ENCODE data around the gene HTATSF1.
A peak's percentile ranks its signal among the peaks of the same experiment; 100 is the strongest.

HTATSF1 gene, protein sequence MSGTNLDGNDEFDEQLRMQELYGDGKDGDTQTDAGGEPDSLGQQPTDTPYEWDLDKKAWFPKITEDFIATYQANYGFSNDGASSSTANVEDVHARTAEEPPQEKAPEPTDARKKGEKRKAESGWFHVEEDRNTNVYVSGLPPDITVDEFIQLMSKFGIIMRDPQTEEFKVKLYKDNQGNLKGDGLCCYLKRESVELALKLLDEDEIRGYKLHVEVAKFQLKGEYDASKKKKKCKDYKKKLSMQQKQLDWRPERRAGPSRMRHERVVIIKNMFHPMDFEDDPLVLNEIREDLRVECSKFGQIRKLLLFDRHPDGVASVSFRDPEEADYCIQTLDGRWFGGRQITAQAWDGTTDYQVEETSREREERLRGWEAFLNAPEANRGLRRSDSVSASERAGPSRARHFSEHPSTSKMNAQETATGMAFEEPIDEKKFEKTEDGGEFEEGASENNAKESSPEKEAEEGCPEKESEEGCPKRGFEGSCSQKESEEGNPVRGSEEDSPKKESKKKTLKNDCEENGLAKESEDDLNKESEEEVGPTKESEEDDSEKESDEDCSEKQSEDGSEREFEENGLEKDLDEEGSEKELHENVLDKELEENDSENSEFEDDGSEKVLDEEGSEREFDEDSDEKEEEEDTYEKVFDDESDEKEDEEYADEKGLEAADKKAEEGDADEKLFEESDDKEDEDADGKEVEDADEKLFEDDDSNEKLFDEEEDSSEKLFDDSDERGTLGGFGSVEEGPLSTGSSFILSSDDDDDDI
- total RNA-seq: 82.9 to 90.9 reads per million in 2 donors

DNA sequence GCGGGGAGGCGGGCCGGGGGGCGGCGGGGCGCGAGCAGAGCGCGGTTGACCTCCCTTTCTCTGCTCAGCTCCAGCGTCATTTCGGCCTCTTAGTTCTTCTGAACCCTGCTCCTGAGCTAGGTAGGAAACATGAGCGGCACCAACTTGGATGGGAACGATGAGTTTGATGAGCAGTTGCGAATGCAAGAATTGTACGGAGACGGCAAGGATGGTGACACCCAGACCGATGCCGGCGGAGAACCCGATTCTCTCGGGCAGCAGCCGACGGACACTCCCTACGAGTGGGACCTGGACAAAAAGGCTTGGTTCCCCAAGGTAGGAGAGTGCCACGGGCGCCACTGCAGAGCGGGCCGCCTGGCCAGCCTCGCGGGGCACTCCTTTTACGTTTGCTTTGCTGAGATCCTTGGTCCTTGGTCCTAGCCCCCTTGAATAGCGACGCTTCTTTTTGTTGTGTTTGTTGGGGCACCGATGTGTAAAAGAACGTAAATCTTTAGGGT, at the start of gene HTATSF1:
TSS of gene HTATSF1 (plus strand) at position 37 of the 497 bp plus-strand sequence. CDS start at position 130, 93 bp downstream.
- no peak for DNase-seq

DNA sequence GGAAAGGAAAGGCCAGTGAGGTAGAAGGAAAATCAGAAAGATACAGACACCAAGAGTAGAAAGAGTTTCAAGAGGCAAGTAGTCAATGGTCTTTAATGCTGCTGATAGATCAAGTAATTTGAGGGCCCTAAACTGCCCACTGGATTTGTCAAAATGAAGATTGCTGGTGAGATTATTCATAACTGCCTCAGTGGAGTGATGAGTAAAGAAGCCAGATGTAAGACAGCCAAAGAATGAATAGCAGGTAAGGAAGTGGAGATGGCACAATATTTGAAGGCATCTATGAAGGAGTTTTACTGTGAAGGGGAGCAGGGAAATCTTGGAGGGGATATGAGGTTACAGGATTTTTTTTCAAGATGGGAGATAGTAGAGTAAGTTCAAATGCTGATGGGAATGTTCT, 49.4 kb upstream of the HTATSF1 start:
- DNase-seq: no peak

DNA sequence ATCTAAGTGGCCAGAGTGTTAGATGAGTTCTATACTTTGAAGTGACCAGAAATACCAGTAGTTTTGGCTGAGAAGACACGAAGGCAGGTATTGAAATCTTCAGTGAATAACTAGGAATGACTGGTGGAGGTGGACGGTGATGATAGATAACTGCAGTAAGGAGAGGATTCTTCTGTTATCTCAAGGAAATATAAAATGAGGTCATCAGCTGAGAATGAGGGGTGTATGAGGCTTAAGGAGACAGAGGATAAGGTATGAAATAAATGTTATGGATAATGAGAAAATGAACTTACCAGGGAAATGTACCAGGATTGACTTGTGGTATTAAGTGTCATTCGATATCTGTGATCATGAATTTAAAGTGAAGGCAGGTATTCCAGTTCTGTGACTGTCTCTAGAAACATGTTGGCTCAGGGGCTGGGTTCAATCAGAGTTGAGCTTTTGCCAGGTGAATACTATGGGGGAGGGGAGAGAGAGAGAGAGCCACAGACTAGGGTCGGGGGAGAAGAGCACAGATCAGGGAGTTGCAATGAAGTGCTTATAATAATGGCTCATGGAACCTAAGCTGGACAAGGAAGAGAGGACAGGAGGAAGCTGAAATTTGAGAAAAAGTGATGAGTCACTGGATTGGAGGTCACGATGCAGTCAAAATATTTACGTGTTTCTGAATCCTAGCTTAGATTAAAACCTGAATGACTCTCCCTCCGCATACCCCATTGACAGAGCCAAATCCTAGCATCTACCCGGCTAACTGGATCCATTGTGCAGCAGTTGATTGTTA, 47.2 kb upstream of the HTATSF1 start:
- no peak for DNase-seq

DNA sequence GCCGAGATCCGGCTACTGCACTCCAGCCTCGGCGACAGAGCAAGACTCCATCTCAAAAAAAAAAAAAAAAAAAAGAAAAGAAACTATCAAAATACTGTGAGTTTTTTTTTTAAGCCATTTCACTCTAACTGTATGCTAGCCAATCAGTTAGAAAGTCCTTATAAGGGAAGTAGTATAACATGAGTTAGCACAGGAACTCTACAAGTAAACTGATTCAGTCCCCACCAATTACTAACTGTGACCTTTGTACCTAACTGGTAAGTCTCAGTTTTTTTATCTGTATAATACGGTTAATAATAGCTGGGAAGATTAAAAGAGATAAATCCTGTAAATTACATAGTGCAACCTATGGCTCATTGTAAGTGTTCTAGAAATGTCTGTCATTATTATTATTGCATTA, 44.8 kb upstream of the HTATSF1 start:
- no peak for DNase-seq

DNA sequence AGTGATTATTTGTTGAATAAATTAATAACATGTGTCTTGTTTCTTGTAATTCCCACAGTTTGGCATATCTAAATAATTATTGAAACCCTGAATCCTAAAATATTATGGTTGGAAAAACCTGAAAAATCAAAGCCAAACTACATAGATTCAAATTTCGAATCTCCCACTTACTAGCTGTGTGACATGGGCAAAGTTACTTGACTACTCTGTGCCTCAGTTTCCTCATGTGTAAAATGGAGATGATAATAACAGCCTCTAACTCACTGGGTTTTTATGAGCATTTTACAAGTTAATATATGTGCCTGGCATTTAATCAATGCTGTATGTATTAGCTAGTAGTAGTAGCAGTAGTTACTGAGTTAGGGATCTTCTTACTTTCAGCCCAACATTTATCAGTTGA, 44.3 kb upstream of the HTATSF1 start:
- no peak for DNase-seq

DNA sequence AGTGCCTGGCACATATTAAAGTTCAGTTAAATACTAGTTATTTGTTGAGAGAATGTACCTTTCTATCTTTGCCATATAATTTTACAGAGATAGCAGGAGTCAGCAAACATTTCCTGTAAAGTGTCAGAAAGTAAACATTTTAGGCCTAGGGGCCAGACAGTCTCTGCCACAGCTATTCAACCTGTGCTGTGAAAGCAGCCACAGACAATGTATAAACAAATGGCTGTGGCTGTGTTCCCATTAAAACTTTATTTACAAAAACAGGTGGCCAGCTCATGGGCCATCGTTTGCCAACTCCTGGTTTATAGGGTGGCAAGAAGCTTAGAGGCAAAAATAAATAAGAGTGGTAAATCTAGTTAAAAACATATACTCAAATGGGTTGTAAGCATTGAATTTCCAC, 43.6 kb upstream of the HTATSF1 start:
- no peak for DNase-seq

DNA sequence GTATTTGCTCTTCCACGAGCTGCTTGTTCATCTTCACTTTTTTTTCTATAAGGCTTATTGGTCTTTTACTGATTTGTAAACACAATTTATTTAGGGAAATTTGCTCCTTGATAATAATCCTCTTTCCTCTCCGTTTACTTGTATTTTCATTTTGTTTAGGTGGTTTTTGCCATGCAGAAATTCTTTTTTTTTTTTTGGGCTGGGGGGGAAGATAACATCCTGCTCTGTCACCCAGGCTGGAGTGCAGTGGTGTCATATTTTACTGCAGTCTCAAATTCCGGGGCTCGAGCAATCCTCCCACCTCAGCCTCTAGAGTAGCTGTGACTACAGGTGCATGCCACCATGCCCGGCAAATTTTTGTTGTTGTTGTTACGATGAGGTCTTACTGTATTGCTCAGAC, 41.3 kb upstream of the HTATSF1 start:
- DNase-seq: no peak

DNA sequence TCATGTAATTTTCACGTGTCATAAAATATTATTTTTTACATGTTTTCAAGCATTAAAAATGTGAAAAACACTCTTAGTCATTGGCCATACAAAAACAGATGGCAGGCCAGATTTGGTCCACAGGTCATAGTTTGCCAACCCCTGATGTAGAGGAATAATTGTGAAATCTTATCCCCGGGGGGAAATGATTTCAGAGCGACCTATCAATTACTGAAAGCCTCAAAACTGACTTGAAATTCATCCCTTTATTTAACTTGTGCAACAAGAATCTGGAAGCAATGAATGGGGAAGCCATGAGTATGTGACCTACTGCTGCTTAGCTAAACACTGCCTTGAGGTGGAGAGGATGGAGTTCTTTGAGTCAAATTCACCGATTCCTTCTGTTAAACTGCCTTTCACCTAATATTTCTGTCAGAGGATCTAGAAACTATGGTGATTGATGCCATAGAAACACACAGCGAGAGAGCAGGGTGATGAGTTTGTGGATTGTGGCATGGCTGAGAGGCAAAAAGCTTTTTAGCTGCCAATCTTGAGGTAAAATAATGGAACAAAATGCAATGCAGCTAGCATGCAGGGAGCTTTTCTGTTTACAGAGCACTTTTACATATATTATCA, 40.0 kb upstream of the HTATSF1 start:
- DNase-seq: no peak

DNA sequence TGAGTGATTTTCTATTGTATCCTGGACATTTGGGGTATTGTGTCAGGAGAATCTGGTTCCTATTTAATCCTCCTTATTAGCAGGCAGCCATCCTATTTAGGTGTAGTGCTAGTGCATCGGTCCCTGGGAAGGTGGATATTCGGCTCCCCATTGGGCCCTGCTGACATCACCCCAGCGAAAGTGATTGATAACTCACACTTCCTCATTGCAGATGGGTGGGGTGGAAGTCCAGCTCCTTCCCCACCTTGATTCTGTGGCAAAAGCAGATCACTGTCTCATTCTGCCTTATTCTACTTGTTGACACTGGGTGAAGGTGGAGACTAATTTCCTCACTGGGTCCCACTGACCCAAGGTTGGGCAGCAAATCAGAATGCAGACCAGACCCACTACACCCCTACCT, 32.8 kb upstream of the HTATSF1 start:
- DNase-seq: no peak

DNA sequence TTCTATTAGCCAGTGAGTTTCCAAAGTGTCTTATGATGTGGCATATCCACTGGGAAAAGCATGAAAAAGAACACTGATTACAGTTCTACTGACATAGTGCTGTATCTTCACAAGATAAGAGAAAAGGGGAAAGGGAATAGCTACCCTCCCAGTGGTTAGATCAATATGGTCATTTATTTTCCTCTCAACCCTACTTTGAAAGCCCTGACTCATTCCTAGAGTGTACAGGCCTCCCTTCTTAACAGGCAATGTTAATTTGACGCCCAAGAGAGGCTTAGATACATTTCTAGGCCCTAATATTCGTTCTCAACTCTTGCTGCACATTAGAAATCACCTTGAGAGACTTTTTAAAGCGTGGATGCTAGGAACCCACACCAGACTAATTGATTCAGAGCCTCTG, 30.1 kb upstream of the HTATSF1 start:
- DNase-seq: no peak

DNA sequence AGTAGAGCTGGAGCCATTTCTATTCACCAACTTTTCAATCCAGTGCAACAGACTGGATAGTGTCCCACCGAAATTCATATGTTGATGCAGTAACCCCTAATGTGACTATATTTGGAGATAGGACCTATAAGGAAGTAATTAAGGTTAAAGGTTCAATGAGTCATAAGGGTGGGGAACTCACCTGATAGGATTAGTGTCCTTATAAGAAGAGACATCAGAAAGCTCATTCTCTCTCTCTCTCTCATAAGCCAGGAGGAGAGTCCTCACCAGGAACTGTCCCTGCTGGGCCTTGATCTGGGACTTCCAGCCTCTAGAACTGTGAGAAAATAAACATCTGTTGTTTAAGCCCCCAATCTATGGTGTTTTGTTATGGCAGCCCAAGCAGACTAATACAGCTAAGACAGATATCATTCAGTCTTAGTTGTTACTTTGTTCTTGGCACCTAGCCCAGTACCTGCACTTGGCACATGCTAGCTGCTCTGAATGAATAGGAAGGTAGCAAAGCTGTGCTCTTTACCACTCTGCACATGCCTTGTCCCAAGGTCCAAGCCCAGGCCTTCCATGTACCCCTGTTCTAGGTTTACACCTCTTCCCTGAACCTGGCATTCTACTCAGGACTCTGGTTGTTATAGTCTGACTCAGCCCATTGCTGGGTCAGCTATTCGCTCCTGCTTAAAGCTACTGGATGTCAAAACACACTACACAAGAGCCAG, 28.8 kb upstream of the HTATSF1 start:
- DNase-seq: no peak

DNA sequence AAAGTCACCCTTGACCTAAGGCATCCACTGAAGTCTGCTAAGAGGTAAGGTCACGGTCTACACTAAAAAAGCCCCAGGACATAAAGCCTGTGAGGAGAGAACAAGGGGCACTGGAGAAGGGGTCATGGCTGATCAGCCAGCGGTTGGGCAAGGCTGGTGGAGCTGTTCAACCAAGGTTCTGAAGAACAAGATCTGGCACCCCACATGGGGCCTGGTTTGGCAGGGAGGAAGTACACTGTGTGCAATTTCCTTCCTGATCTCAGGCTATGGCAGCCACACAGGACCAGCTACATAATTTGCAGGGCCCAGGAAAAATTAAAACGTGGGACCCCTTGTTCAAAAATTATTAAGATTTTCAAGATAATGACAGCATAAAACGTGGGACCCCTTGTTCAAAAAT, 23.7 kb upstream of the HTATSF1 start:
- DNase-seq: no peak

DNA sequence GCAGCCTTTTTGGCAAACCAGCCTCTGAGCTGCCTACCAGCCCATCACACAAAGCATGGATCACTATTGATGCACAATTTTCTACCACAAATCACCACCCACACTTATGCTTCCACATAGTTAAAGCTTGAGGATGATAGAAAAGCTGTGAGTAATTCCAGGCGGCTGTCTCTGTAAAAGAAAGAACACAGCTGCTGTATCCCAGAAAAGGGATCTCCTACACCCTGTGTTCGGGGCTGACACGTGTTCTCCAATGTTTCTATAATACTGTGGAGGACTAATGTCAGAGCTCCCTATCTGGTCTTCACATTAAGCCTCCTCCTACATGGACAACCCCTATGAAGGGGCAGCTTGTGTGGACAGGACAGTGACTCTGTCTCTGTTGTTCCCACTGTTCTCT, 22.2 kb upstream of the HTATSF1 start:
- no peak for DNase-seq

DNA sequence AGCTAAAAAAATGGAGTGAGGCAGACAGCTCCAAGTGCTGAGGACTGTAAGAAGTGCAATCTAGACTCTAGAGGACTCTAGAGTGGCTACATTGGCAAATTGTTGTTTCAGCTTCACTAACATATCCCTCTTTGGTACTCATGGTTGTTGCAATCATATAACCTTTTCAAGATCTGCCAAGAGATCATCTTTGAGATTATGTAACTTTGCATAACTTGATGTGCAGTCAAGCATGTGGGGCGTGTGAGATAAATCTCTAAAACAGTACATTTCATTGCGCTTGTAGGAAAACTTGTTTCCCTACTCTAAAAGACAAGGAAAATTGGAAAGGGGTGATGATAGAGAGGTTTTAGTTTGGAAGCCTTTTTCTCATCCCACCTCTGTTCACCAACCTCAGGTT, 20.9 kb upstream of the HTATSF1 start:
- DNase-seq: no peak

DNA sequence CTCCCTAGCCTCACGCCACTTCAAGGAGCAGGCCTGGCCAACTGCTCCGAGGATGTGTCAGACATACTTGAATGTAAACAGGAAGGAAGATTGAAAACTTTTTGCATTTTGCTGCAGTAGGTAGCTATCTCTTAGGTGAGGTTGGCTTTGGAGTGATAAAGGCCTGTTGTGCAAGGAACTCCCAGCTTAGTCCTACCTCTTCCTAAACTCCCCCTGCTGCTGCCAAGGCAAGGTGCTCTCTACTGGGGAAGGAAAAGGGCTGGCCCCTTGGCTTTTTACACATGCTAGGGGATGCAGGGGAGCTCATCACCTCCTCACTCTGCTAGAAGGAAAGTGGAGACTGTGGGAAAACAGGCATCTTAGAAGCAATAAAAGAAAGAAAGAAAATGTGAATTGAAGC, 20.4 kb upstream of the HTATSF1 start:
- DNase-seq: no peak

DNA sequence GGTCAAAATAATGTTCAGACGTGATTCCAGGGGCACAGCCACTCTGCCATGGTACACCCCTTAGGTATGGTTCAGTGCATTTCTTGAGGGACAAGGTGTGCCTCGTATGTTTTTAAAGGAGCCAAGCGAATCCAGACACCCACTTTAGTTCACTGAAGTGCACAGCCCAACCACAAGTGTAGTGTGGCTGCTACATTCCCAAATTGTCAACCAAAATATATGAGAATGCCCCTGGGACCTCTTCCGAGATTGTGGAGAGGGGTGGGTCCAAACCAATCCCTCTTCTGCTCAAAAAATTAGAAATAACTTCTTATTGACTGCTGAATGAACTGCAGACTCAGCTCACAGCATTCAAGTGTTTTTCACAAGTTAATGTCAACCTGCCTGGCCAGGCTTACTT, 17.0 kb upstream of the HTATSF1 start:
- no peak for DNase-seq

DNA sequence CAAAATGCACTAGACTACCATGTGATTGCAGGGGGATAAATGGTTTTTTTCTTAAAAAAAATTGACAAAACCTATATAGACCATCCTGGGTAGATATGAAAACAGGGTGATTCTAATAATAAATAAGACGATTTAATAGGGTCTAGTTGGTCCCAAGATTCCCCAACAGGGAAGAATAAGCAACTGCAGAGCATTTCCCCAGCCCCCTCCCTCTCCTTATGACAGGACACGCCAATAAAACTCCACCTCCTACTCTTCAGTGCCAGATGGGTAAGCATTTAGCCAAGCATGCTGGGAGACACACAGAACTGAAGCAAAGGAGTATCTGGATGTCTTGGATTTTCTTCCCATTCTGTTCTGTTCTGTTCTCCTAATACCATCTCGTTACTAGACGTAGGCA, 9.7 kb upstream of the HTATSF1 start, which contains the start of gene BRS3:
TSS of gene BRS3 (plus strand) at position 301 of the 400 bp plus-strand sequence. CDS start 168 bp downstream, outside the sequence.
- no peak for DNase-seq

DNA sequence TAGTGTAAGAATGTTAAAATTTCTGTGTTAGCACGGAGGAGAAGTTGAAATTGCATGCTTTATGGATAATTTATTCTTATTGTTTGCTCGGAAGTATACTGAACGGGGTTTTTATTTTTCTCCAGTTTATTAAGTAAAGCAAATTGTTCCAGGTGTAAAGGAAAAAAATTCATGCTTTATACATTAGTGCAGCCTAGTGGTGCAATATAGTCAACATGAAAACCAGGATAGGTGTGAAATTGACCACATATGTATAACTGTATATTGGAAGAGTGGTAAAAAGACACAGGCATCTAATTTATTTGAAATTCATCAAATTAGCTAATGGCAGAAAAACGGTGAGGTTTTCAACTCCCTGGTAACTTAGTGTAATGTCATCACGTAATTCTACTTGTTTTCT, 8.7 kb upstream of the HTATSF1 start:
- no peak for DNase-seq

DNA sequence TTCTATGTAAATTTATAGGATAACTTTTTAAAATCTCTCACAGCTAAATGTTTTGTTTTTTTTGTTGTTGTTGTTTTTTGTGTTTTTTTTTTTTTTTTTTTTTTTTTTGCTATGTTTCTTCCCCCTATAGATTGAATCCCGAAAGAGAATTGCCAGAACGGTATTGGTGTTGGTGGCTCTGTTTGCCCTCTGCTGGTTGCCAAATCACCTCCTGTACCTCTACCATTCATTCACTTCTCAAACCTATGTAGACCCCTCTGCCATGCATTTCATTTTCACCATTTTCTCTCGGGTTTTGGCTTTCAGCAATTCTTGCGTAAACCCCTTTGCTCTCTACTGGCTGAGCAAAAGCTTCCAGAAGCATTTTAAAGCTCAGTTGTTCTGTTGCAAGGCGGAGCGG, 5.6 kb upstream of the HTATSF1 start:
- no peak for DNase-seq

DNA sequence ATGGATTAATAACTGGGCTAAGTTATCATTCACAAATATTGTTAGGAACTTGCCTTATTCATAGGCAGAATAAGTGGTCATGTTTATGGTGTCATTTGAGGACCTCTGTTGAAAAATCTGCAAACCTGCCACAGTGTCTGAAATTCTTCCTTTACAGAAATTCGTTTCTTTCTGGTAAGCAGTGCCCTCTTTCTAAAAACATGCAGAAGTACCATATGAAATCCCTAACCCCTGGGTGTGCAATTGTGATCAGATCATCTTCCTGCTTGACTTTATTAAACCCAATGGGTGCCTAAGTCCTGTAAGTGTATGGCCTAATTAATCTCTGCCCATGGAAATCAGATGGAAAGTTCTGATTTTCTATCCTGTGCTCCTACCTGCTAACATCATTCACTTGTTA, 4.4 kb upstream of the HTATSF1 start:
- peak in 1 of 5 experiments; percentile 4 for DNase-seq

DNA sequence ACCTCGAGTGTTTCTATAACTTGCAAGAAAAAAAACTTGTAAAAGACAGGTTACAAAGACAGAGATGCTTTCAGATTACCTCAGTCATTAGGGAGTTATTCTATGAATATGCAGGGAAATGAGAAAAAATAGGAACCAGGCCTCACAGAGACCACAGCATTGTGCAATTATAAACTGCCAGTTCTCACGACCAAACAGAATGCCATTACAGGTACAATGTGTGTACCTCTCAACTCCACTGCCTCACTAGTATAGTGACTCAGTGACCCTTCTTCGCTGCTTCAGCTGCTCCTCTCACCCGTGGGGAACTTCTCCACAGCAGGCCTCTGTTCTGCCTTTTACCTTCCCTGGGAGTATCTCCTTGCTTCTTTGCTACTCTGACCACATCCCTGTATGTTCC, 2.3 kb upstream of the HTATSF1 start:
- DNase-seq: no peak

DNA sequence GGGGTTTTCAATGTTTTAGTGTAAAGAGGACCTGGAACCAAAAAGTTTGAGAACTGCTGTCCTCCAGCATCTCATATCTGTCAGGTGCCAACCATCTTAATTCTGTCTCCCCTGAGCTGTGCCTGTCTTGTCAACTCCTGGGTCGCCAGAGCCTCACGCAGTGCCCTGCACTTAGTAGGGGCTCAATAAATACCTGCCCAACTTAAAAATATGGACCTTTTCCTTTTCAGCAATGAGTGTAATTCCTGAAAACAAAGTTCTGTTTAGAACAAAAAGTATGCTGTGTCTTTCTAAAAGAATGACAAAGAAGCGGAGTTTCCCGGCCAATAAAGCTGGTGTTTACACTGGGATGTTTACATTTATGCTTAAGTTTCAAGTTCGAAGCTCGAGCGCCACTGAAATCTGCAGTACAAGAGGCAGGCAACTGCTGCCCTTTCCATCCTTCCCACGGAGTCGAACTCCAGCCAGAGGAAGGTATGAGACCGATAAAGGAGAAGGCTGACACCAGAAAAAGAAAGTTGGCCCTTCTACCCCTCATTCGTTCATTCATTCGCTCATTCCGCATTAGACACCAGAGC, 1.1 kb upstream of the HTATSF1 start:
- peak in 1 of 5 experiments; percentile 11 for DNase-seq

Data from T-helper 2 cell (primary cell).